K562 (cell line): Measurements from ENCODE around the gene USP6. TPM values are rescaled to one million over a fixed set of nuclear protein-coding genes. Genes with fewer than 3 reads are reported as not detected.

Source experiments
- ETV6 ChIP-seq, 3 experiments: fragments of 150-350 bp in 1 of 3; sonication (generic) in 1 of 3; formaldehyde crosslinking in 1 of 3; IDR thresholded peaks; 2 replicates each; pipeline versions ENCODE4 v1.6.1 to v1.8.0; 2014 to 2022; ENCODE audit warnings: borderline replicate concordance in 2 of 3, low read depth in 2 of 3, antibody characterized with exemption in 1 of 3, low read length in 1 of 3, mild to moderate bottlenecking in 1 of 3, missing genetic modification reagents in 1 of 3
- MGA ChIP-seq: fragments of 450-650 bp; IDR thresholded peaks from 2 replicates; pipeline ENCODE4 v1.6.1; 2016; ENCODE audit warnings: mild to moderate bottlenecking, moderate library complexity
- ZNF561 ChIP-seq: fragments of 450-650 bp; formaldehyde crosslinking; conservative IDR thresholded peaks from 2 replicates; pipeline ENCODE4 v1.4.0; 2020; ENCODE audit warnings: mild to moderate bottlenecking, moderate library complexity
- polyA plus RNA-seq, 8 experiments: library from polyadenylated mRNA; depleted of rRNA in 4 of 8; stranded (reverse) in 5 of 8; unstranded in 3 of 8; fragments of >200 nt; fragmentation: Nextera tagmentation in 2 of 8; fragmentation: Illumina TruSeq in 1 of 8; extraction: Ambion mirVana in 2 of 8; extraction: Trizol in 1 of 8; gene quantifications; 2 replicates each; pipeline versions ENCODE4 v1.2.1 to v1.2.3, GENCODE V29; 2011 to 2014; ENCODE audit warnings: inconsistent platforms in 1 of 8, missing spikeins in 1 of 8
- total RNA-seq, 7 experiments: library from RNA; depleted of rRNA in 6 of 7; stranded (reverse); fragments of >200 nt in 6 of 7; fragmentation: Illumina TruSeq in 2 of 7; extraction: Trizol in 2 of 7; gene quantifications; 2 replicates each; pipeline versions ENCODE4 v1.2.1 to v1.2.3, GENCODE V29; 2011 to 2021; ENCODE audit warnings: low replicate concordance in 1 of 7
- TF ChIP-seq, protein P1 (sequence below): IDR thresholded peaks from 3 replicates; pipeline ENCODE4 v1.6.1; 2011; ENCODE audit warnings: borderline replicate concordance, mild to moderate bottlenecking, moderate library complexity; ENCODE audit not compliant: insufficient read length; ENCODE audit errors: extremely low read depth

Gene USP6
- total and polyA plus RNA-seq, 9 of the 15 experiments (the other 6 are each of a cell fraction or from before 2014, with no cell fraction given), result 0.01 to 0.09 (median 0.04) TPM; not detected in 4

DNA sequence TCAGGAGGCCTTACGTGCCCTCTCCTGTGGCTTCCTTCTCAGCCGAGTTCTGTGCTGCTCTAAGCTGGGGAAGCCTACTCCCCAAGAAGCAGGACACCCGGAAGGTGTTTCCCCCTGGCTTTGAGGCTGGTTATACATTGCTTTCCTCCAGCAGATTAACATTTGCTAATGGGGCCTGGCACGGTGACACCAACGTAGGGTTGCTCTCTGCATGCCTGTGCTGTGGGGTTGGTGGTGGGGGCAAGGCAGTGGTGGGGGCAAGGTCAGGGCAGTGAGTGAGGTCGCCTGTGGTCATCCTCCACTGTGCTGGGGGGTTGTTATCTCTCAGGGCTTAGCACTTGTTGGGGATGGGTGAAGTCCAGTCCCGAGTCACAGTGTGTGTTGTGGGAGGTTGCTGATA is 4.2 kb downstream of the USP6 start (continued):
- TF ChIP-seq, protein P1, sequence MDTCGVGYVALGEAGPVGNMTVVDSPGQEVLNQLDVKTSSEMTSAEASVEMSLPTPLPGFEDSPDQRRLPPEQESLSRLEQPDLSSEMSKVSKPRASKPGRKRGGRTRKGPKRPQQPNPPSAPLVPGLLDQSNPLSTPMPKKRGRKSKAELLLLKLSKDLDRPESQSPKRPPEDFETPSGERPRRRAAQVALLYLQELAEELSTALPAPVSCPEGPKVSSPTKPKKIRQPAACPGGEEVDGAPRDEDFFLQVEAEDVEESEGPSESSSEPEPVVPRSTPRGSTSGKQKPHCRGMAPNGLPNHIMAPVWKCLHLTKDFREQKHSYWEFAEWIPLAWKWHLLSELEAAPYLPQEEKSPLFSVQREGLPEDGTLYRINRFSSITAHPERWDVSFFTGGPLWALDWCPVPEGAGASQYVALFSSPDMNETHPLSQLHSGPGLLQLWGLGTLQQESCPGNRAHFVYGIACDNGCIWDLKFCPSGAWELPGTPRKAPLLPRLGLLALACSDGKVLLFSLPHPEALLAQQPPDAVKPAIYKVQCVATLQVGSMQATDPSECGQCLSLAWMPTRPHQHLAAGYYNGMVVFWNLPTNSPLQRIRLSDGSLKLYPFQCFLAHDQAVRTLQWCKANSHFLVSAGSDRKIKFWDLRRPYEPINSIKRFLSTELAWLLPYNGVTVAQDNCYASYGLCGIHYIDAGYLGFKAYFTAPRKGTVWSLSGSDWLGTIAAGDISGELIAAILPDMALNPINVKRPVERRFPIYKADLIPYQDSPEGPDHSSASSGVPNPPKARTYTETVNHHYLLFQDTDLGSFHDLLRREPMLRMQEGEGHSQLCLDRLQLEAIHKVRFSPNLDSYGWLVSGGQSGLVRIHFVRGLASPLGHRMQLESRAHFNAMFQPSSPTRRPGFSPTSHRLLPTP, result no peak
- TF ChIP-seq ETV6 (IDR thresholded peaks at IDR 0.05; ENCODE audit: borderline replicate concordance in 1 of 2, low read depth in 2 of 2, low read length in 1 of 2), result no peak
- TF ChIP-seq ETV6 (CRISPR knock-in tag; IDR thresholded peaks at IDR 0.05; ENCODE audit: borderline replicate concordance), result no peak
- TF ChIP-seq ZNF561 (CRISPR knock-in tag), result no peak
- TF ChIP-seq MGA, result no peak
